ENCODE data around the gene MICB.

The MICB gene

DNA sequence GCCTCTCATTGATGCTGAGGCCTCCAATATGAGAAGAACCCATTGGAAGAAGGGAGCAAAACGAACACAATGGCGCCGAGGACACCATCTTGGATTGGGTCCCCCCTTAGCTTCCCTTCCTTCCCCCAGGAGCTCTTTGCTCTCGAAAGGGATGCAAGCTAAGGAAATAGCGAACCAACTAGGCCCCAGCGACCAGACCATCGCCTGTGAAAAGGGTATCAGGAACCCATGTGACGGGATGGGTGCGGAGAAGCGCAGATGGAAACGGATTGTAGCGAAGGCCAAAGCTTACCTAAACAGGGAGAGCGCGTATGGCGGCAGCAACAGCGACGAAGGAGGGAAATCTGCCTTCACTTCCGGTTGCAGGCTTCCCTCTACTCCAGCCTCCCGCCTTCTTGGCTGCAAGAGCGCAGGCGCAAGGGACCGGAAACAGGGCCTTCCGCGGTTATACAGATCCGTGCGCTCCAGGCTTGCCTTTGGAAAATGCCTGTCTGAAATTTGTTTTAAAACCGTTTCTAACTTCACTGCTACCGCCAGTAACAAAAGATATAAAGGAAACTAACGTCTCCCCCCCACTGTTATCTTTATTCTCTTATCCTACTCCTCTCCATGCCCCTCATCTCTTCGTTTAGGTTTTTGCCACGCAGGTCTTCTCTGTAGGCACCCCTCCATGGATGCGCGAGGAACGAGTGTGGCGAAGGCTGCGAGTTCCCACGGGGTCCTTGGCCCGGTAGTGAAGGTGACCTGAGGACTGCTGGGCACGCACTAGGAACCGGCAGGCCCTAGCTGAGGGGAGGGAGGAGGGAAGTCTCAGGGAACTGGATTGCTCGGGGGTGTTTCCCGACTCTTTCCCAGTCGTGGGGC, 43.9 kb downstream of the MICB start, which contains the start of gene DDX39B:
Gene DDX39B (minus strand): TSS at position 346 of the 864 bp plus-strand sequence. CDS start 1,471 bp downstream, outside the sequence.
- peak; percentile 95 for DNase-seq

- DNase-seq = no peak
Observed at GRCh38 chr6:31543639-31544038, 45.7 kb downstream of the MICB start.

DNA sequence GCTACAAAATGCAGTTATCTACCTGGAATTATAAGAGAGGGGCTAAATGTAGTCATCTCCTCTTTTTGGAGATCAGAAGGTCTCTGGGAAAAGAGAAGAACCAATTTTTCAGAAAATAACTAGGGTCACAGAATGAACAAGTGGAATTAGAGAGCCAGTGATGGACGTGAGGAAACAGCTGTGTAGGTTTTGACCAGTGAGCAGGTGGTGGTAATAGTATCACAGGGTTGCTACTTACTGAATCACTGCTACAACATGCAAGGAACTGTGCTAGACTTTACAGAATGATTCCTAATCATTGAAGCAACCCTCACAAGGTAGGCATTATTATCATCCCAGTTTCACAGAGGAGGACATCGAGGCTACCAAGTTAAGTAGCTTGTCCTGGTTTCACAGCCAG, 46.7 kb downstream of the MICB start:
- no peak for DNase-seq

GRCh38 chr6:31545291-31545690, 47.3 kb downstream of the MICB start:
- no peak for DNase-seq

GRCh38 chr6:31546339-31546957, 48.5 kb downstream of the MICB start, which contains the start of gene ATP6V1G2:
ATP6V1G2 (minus strand) TSS chr6:31546608; CDS start chr6:31546559, 49 bp downstream.
- peak; percentile 85 for DNase-seq

GRCh38 chr6:31546958-31547726, 49.2 kb downstream of the MICB start, which contains the start of gene NFKBIL1:
NFKBIL1 (plus strand) TSS chr6:31547608; CDS start chr6:31547695, 87 bp downstream.
- DNase-seq = peak; percentile 96

GRCh38 chr6:31547727-31548543, 50.0 kb downstream of the MICB start:
- DNase-seq = no peak

DNA sequence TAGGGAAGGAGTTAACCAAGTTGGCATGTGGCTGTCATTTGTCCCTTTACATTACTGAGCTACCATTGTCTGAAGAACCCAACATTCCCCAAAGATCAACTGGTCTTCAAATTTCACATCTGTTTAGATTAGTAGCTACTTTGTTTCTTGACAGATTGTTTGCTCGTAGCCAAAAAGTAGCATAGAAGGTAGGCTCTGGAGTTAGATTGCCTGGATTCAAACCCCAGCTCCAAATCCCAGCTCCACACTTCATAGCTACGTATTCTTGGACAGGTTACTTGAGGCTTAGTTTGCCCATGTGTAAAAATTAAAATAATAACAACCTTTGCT, 50.6 kb downstream of the MICB start:
- no peak for DNase-seq

DNA sequence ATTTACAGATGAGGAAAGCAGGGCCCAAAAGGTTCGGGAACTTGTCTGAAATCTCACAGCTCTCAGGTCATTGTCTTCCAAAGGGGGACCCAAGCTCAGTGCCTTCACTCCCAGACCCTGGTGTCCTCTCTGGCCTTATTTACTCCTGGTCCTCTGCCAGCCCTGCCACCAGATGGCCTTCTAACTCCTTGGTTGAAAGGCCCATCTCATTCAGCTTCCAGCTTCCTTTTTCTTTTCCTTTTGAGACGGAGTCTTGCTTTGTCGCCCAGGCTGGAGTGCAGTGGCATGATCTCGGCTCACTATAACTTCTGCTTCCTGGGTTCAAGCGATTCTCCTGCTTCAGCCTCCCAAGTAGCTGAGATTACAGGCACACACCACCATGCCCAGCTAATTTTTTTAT, 53.4 kb downstream of the MICB start:
- peak; percentile 83 for DNase-seq

DNA sequence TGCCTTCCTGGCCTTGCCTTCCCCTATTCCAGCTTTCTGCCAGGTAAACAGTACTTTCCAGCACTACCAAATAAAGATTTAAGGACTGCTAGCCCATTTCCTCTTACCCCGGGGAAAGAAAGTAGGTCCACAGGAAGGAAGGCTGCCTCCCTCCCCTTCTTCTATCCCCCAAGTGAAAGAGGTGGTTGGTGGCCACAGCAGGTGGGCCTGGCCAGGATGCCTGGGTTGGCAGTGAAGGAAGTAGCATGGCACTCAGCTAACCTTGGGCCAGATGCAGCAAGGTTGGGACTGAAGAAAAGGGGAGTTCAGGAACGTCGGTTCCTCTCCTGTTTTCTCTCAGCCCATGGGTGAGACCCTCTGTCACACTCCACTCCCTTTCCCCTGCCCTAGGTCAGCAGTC, 58.4 kb downstream of the MICB start:
- DNase-seq = no peak

DNA sequence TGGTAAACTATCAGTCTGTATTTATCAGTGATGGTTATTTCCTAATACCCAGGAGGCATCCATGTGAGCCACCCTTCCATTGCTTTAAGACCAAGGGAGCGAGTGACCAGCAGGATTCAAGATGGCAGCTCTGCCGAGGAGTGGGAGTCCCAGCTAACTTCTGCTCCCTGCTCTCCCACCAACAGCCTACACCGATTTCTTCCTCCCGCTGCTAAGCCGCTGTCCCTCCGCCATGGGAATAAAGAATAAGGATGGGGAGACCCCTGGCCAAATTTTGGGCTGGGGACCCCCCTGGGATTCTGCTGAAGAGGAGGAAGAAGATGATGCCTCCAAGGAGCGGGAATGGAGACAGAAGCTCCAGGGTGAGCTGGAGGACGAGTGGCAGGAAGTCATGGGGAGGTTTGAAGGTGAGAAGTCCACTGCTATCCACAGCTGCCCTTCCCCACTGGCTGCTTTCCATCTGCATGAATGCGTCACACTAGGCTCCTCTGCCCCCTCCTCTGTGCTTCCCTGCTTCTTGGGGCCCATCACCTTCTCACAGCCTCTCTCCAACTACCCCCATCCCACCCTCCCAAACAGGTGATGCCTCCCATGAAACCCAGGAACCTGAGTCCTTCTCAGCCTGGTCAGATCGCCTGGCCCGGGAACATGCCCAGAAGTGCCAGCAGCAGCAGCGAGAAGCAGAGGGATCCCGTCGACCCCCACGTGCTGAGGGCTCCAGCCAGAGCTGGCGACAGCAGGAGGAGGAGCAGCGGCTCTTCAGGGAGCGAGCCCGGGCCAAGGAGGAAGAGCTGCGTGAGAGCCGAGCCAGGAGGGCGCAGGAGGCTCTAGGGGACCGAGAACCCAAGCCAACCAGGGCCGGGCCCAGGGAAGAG, 59.7 kb downstream of the MICB start:
- DNase-seq = no peak

DNA sequence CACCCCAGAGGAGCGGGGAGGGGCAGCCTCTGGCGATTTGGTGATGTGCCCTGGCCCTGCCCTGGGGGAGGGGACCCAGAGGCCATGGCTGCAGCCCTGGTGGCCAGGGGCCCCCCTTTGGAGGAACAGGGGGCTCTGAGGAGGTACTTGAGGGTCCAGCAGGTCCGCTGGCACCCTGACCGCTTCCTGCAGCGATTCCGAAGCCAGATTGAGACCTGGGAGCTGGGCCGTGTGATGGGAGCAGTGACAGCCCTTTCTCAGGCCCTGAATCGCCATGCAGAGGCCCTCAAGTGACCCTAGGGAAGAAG, 60.3 kb downstream of the MICB start:
- no peak for DNase-seq

DNA sequence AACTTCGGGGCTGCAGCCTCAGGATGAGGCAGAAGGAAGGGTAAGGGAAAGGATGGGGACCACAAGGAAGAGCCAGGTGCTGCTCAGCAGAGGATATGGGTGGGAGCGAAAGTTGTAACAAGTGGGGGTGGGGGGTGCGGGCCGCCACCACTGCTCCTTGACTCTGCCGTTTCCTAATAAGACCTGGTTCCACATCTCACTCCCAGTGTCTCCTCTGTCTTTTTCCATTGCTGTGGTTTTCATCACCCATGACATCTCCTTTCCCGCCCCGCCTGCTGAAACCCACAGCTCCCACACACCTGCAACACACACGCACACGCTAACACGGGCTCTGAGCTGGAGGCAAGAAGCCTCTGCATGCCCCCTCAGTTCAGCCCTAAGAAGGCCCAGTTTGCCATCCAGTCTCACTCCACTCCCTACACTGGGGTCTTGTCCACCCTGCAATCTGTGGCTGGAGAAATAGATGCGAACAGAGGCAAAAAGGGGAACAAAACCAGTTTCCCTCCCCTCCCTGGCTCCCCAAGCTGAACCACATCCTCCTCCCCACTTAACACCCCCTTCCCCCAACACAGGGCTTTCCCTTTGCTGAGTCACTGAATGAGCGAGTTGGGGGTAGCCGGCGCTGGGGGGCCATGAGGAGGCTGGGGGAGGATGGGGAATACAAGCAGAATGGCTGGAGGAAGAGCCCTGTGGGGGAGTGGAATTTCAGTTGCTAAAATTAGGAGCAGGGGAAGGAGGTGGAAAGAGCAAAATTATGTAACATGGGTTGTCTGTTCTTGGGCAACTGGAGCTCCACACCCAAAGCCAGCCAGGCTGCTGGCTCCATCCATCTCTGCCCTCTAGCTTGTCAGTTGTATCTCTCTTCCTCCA, 60.9 kb downstream of the MICB start:
- peak; percentile 91 for DNase-seq

DNA sequence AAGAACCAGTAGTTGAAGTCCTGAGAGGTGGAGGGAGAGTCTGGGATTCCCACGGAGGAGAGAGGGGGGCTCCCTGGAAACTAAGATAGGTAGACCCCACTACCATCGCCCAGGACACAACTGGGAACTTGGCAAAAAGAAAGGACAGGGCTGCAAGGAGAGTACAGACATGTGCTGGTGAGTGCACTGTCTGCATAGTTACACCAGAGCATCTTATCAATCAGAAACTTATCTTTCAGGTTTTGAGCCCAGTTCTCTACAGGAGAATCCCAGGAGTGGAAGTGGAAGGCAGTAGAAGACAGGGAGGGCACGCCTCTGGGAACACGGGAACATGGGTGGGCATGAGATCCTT, 61.6 kb downstream of the MICB start:
- DNase-seq = no peak

DNA sequence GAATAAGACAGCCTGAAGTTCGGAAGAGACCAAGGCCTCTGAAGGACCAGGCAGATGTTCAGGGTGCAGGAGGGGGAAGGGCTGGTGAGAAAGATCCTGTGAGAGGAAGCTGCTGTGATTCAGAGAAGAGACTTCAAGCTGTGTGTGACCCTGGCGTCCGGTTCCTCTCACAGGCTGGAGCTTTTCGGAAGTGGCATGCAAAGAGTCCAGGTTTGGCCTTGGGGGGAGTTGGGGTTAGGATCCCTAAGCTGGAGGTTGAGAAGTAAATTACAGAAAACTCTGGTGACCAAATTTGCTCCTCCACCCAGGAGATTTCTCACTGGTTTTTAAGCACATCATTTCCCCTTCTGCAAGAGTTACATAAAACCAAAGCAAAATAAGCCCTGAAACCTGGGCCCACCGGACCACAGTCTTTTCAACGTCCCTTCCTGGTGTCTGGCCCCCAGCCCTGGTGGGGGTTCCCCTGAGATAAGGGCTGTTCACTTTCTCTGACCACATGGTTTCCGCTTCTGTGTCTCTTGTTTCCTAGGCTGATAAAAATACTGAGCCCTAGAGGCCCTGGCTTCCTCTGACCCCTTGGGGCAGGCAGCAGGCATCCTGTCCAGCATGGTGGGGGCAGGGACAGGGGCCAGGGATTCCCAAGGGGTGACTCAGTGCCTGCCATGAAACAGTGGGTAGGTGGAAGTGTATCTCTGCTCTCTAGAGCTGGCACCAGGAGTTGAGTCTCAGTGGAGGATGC, 62.2 kb downstream of the MICB start:
- peak; percentile 88 for DNase-seq

DNA sequence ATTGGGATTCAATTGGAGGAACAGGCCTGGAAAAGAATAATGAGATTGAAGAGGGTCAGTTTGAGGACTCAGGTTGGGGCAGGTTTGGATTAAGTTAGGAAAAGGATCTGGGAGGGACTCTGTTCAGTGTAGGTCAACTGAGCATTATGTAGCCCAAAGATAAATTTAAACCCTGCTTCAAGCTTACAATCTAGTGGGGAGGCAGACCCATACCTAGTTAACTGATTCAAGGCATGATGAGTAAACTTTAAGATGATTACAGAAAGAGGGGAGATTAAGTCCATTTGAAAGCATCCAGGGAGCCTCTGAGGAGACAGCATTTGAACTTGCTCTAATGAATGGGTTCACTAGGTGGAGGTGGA, 62.7 kb downstream of the MICB start:
- DNase-seq = no peak

Measured in GDM1 (cell line).